Lower leg skin (tissue), 4 donors: ENCODE data around the gene CLDN10. TPM values are rescaled to one million over a fixed set of nuclear protein-coding genes. Genes with fewer than 3 reads are reported as not detected.

Experiments used
- DNase-seq, 2 donors: peaks; one replicate each; pipeline ENCODE4 v3.0.0-alpha.2; 2019; ENCODE audit warnings: low spot score in 2 of 2
- H3K4me3 ChIP-seq: fragments of 200-600 bp; sonication (generic); 2 replicates; pipeline ENCODE4 v1.5.1; 2017; ENCODE audit warnings: mild to moderate bottlenecking, low read depth; ENCODE audit not compliant: poor library complexity, severe bottlenecking
- CTCF ChIP-seq, 3 donors: fragments of 450-650 bp; IDR thresholded peaks; one replicate each; pipeline ENCODE4 v1.5.1; 2016; ENCODE audit warnings: antibody characterized with exemption in 3 of 3, mild to moderate bottlenecking in 3 of 3, moderate library complexity in 2 of 3
- POLR2A ChIP-seq, 2 donors: fragments of 450-650 bp; IDR thresholded peaks; one replicate each; pipeline ENCODE4 v1.6.1; 2016 to 2017; ENCODE audit warnings: antibody characterized with exemption in 2 of 2, mild to moderate bottlenecking in 1 of 2, moderate library complexity in 1 of 2
- whole genome bisulfite sequencing, 2 donors: methylation state at CpG; one replicate each; pipeline ENCODE4 v1.1.5; 2018; 5-methylcytosine and 5-hydroxymethylcytosine counted together
- intact Hi-C: fragments of 100-400 bp; cut with DNase I; formaldehyde crosslinking; loops from one replicate; pipeline ENCODE4 v1.15.0; 2023; ENCODE audit warnings: low total_unique reads
- total RNA-seq, 4 donors: library from RNA; depleted of rRNA; stranded (reverse); fragments of >200 nt; gene quantifications; one replicate each; pipeline ENCODE4 v1.1.0, GENCODE V29; 2016

Gene CLDN10
- total RNA-seq, 4 donors from 2014 or later: 7.6 to 33.3 (median 19.9) TPM

GRCh38 chr13:95607366-95607765 lies 54.8 kb downstream of the CLDN10 start:
- TF ChIP-seq POLR2A (IDR thresholded peaks at IDR 0.05): no peak
- no peak for TF ChIP-seq CTCF (IDR thresholded peaks at IDR 0.05)
- intact Hi-C loops: no loop called here
- no peak overlapping the region for H3K4me3 ChIP-seq
- DNase-seq: no peak
- 13 to 38% methylated on average over 1 of the region's 1 CpG for WGBS, 2 donors

- 78% methylated on average over 6 of the region's 6 CpGs for WGBS, 2 donors
- intact Hi-C loops: no loop called here
- no peak for DNase-seq
- no peak overlapping the region for H3K4me3 ChIP-seq
- TF ChIP-seq POLR2A (IDR thresholded peaks at IDR 0.05): no peak
- no peak for TF ChIP-seq CTCF (IDR thresholded peaks at IDR 0.05)
Observed at GRCh38 chr13:95608640-95609323, 56.3 kb downstream of the CLDN10 start.

GRCh38 chr13:95614641-95615245 lies 62.2 kb downstream of the CLDN10 start:
- intact Hi-C loops: no loop called here
- H3K4me3 ChIP-seq: no peak overlapping the region
- TF ChIP-seq CTCF (IDR thresholded peaks at IDR 0.05) (no peak), POLR2A (IDR thresholded peaks at IDR 0.05) (no peak)
- 81 to 88% methylated on average over 7 of the region's 7 CpGs for WGBS, 2 donors
- DNase-seq: no peak

- H3K4me3 ChIP-seq: no peak overlapping the region
- TF ChIP-seq CTCF (IDR thresholded peaks at IDR 0.05): no peak
- no peak for TF ChIP-seq POLR2A (IDR thresholded peaks at IDR 0.05)
- no peak for DNase-seq
- intact Hi-C loops: no loop called here
- 72 to 86% methylated on average over 3 of the region's 3 CpGs for WGBS, 2 donors
Observed at GRCh38 chr13:95615539-95615938, 63.0 kb downstream of the CLDN10 start.

- intact Hi-C loops: loop anchor here (5.0 kb wide), 1 partner anchor 212 kb away; no protein-coding TSS in a partner anchor
- 67 to 78% methylated on average over 2 of the region's 2 CpGs for WGBS, 2 donors
- no peak for DNase-seq
- TF ChIP-seq CTCF (IDR thresholded peaks at IDR 0.05): no peak
- TF ChIP-seq POLR2A (IDR thresholded peaks at IDR 0.05): no peak
- no peak overlapping the region for H3K4me3 ChIP-seq
Observed at GRCh38 chr13:95620030-95620824, 67.7 kb downstream of the CLDN10 start.
